Neuronal stem cell (in vitro differentiated cells): ENCODE measurements around the gene PARN.

Experiments
- DNase-seq: peaks from one replicate; pipeline ENCODE4 v3.0.0-alpha.2; 2013; ENCODE audit warnings: low spot score
- H2AFZ ChIP-seq: one replicate; pipeline ENCODE4 v1.6.1; 2013; ENCODE audit warnings: mild to moderate bottlenecking, low read length, inconsistent platforms
- H2AK5ac ChIP-seq: 2 replicates; pipeline ENCODE4 v1.6.1; 2013; ENCODE audit warnings: low read depth, mild to moderate bottlenecking, inconsistent platforms, low read length, moderate library complexity, mixed read lengths
- H2BK120ac ChIP-seq: 2 replicates; pipeline ENCODE4 v1.6.1; 2013; ENCODE audit warnings: low read depth, mild to moderate bottlenecking, inconsistent platforms, low read length, moderate library complexity, mixed read lengths
- H2BK12ac ChIP-seq: one replicate; pipeline ENCODE4 v1.6.1; 2013; ENCODE audit warnings: low read length, inconsistent platforms
- H2BK15ac ChIP-seq: 2 replicates; pipeline ENCODE4 v1.6.1; 2013; ENCODE audit warnings: mild to moderate bottlenecking, low read length, inconsistent platforms, mixed read lengths
- H2BK5ac ChIP-seq: one replicate; pipeline ENCODE4 v1.6.1; 2013; ENCODE audit warnings: inconsistent platforms, mild to moderate bottlenecking, low read length, moderate library complexity
- H3K14ac ChIP-seq: one replicate; pipeline ENCODE4 v1.6.1; 2013; ENCODE audit warnings: low read length, inconsistent platforms
- H3K18ac ChIP-seq: 2 replicates; pipeline ENCODE4 v1.6.1; 2013; ENCODE audit warnings: low read length, inconsistent platforms
- H3K23ac ChIP-seq: 2 replicates; pipeline ENCODE4 v1.6.1; 2013; ENCODE audit warnings: low read depth, mild to moderate bottlenecking, mixed read lengths, low read length, inconsistent platforms; ENCODE audit not compliant: poor library complexity
- H3K27ac ChIP-seq: replicated peaks from 3 replicates; pipeline ENCODE4 v1.5.1; 2013; ENCODE audit warnings: low read length, inconsistent platforms
- H3K27me3 ChIP-seq, 3 experiments: 2 replicates each; pipeline ENCODE4 v1.6.1; 2013; ENCODE audit warnings: low read length in 3 of 3, mild to moderate bottlenecking in 2 of 3, inconsistent platforms in 1 of 3, low read depth in 1 of 3, mixed read lengths in 1 of 3, moderate library complexity in 1 of 3; ENCODE audit not compliant: control insufficient read depth in 3 of 3, insufficient read depth in 3 of 3
- H3K36me3 ChIP-seq, 2 donors: replicated peaks in 1 of 2; 2 replicates each; pipeline ENCODE4 v1.6.1; 2013; ENCODE audit warnings: low read length in 2 of 2; ENCODE audit not compliant: control insufficient read depth in 2 of 2, insufficient read depth in 2 of 2
- H3K4ac ChIP-seq: 2 replicates; pipeline ENCODE4 v1.6.1; 2013; ENCODE audit warnings: inconsistent platforms, mild to moderate bottlenecking, low read length, moderate library complexity
- H3K4me1 ChIP-seq, 2 donors: 1 replicate in 1 of 2; 2 replicates in 1 of 2; pipeline ENCODE4 v1.6.1; 2013; ENCODE audit warnings: low read length in 2 of 2, low read depth in 1 of 2; ENCODE audit not compliant: control insufficient read depth in 2 of 2, insufficient read depth in 1 of 2
- H3K4me2 ChIP-seq: one replicate; pipeline ENCODE4 v1.6.1; 2013; ENCODE audit warnings: mild to moderate bottlenecking, low read length, inconsistent platforms; ENCODE audit not compliant: insufficient read depth, poor library complexity, severe bottlenecking
- H3K4me3 ChIP-seq, 2 donors: 2 replicates each; pipeline ENCODE4 v1.5.1; 2013; ENCODE audit warnings: low read length in 2 of 2, mild to moderate bottlenecking in 2 of 2, inconsistent platforms in 1 of 2, moderate library complexity in 1 of 2
- H3K79me1 ChIP-seq: one replicate; pipeline ENCODE4 v1.6.1; 2013; ENCODE audit warnings: low read depth, mild to moderate bottlenecking, inconsistent platforms, low read length, moderate library complexity
- H3K9ac ChIP-seq: one replicate; pipeline ENCODE4 v1.6.1; 2013; ENCODE audit warnings: mild to moderate bottlenecking, low read depth, low read length, inconsistent platforms; ENCODE audit not compliant: poor library complexity
- H3K9me3 ChIP-seq, 2 donors: replicated peaks in 1 of 2; 2 replicates each; pipeline versions ENCODE3 to v1.6.1; 2013; ENCODE audit warnings: low read length in 2 of 2, mild to moderate bottlenecking in 2 of 2, inconsistent platforms in 1 of 2, low read depth in 1 of 2, mixed read lengths in 1 of 2, moderate library complexity in 1 of 2; ENCODE audit not compliant: control insufficient read depth in 2 of 2, insufficient read depth in 1 of 2
- H4K8ac ChIP-seq: one replicate; pipeline ENCODE4 v1.6.1; 2013; ENCODE audit warnings: low read depth, mild to moderate bottlenecking, inconsistent platforms, low read length, moderate library complexity
- H4K91ac ChIP-seq: one replicate; pipeline ENCODE4 v1.6.1; 2013; ENCODE audit warnings: low read length, low read depth, mild to moderate bottlenecking, inconsistent platforms; ENCODE audit not compliant: poor library complexity
- WGBS, 2 donors: extraction: QIAGEN DNeasy Blood & Tissue Kit; methylation state at CpG; one replicate each; pipeline ENCODE4 v1.1.7; 2013; ENCODE audit warnings: missing lambda C conversion rate in 2 of 2, mixed read lengths in 1 of 2; ENCODE audit not compliant: insufficient read length in 2 of 2, insufficient replicate concordance in 1 of 2; ENCODE audit errors: extremely low coverage in 2 of 2; 5-methylcytosine and 5-hydroxymethylcytosine counted together

The PARN gene

GRCh38 chr16:14613991-14614390 lies 16.1 kb downstream of the PARN start:
- H2BK12ac ChIP-seq = no peak overlapping the region
- H2AFZ ChIP-seq = no peak overlapping the region
- no peak overlapping the region for H3K4me2 ChIP-seq
- H3K27ac ChIP-seq = no peak overlapping the region
- H3K79me1 ChIP-seq = no peaks in the 10 kb centered on the region
- no peak overlapping the region for H3K23ac ChIP-seq
- H2BK15ac ChIP-seq = no peak overlapping the region
- H3K14ac ChIP-seq = no peak overlapping the region
- no peak overlapping the region for H3K9ac ChIP-seq
- H3K9me3 ChIP-seq = no peaks in the 10 kb centered on the region
- H3K4me1 ChIP-seq = peaks cover 0 to 2% of the 10 kb centered on the region in 2 donors
- no peak for DNase-seq
- H3K4me3 ChIP-seq = no peak overlapping the region
- H4K91ac ChIP-seq = no peak overlapping the region
- no peak overlapping the region for H3K4ac ChIP-seq
- H2AK5ac ChIP-seq = no peak overlapping the region
- no peak overlapping the region for H3K18ac ChIP-seq
- H3K36me3 ChIP-seq = peaks cover 18 to 84% of the 10 kb centered on the region in 2 donors
- no peak overlapping the region for H4K8ac ChIP-seq
- H2BK5ac ChIP-seq = no peak overlapping the region
- H2BK120ac ChIP-seq = no peak overlapping the region
- no CpG with 5 or more reads among the region's 4 CpGs for WGBS, 2 donors
- no peaks in the 10 kb centered on the region for H3K27me3 ChIP-seq

- Histone ChIP-seq H2BK12ac (no peak overlapping the region), H3K79me1 (no peaks in the 10 kb centered on the region), H3K18ac (no peak overlapping the region), H3K36me3 (peaks cover 25 to 94% of the 10 kb centered on the region in 2 donors), H4K91ac (no peak overlapping the region), H2BK5ac (peak overlapping the region; percentile 39), H2AK5ac (no peak overlapping the region), H3K4me2 (no peak overlapping the region), H3K4me3 (no peak overlapping the region), H3K4me1 (peaks cover 0 to 2% of the 10 kb centered on the region in 2 donors), H4K8ac (no peak overlapping the region), H3K9ac (no peak overlapping the region), H3K9me3 (no peaks in the 10 kb centered on the region), H2BK15ac (no peak overlapping the region), H2BK120ac (no peak overlapping the region), H3K23ac (no peak overlapping the region), H3K4ac (no peak overlapping the region), H3K27me3 (no peaks in the 10 kb centered on the region), H3K14ac (no peak overlapping the region), H2AFZ (no peak overlapping the region), H3K27ac (no peak overlapping the region)
- whole genome bisulfite sequencing, 2 donors = no CpG with 5 or more reads among the region's 14 CpGs
- no peak for DNase-seq
Measured at GRCh38 chr16:14611660-14612059, 18.4 kb downstream of the PARN start.

GRCh38 chr16:14609716-14610115 lies 20.3 kb downstream of the PARN start:
- Histone ChIP-seq H4K8ac (no peak overlapping the region), H3K79me1 (no peaks in the 10 kb centered on the region), H3K9me3 (no peaks in the 10 kb centered on the region), H3K4me3 (no peak overlapping the region), H2AFZ (no peak overlapping the region), H2AK5ac (no peak overlapping the region), H3K4me2 (no peak overlapping the region), H3K23ac (no peak overlapping the region), H2BK12ac (no peak overlapping the region), H2BK5ac (no peak overlapping the region), H3K36me3 (peaks cover 26 to 94% of the 10 kb centered on the region in 2 donors), H3K14ac (no peak overlapping the region), H3K18ac (no peak overlapping the region), H3K9ac (no peak overlapping the region), H3K27ac (no peak overlapping the region), H4K91ac (no peak overlapping the region), H3K4me1 (peaks cover 0 to 2% of the 10 kb centered on the region in 2 donors), H2BK15ac (no peak overlapping the region), H3K4ac (no peak overlapping the region), H2BK120ac (no peak overlapping the region), H3K27me3 (no peaks in the 10 kb centered on the region)
- no peak for DNase-seq
- WGBS, 2 donors = no CpG with 5 or more reads among the region's 6 CpGs

GRCh38 chr16:14608604-14609003 lies 21.5 kb downstream of the PARN start:
- no peaks in the 10 kb centered on the region for H3K27me3 ChIP-seq
- H3K9me3 ChIP-seq = no peaks in the 10 kb centered on the region
- no peak overlapping the region for H2BK5ac ChIP-seq
- no peak overlapping the region for H2AFZ ChIP-seq
- no peak overlapping the region for H2AK5ac ChIP-seq
- no peak overlapping the region for H2BK120ac ChIP-seq
- no peak for DNase-seq
- no peak overlapping the region for H3K4me2 ChIP-seq
- H3K23ac ChIP-seq = no peak overlapping the region
- H3K14ac ChIP-seq = no peak overlapping the region
- no peak overlapping the region for H3K9ac ChIP-seq
- no peak overlapping the region for H4K8ac ChIP-seq
- no peak overlapping the region for H4K91ac ChIP-seq
- peaks cover 0 to 2% of the 10 kb centered on the region in 2 donors for H3K4me1 ChIP-seq
- no peaks in the 10 kb centered on the region for H3K79me1 ChIP-seq
- H3K4ac ChIP-seq = no peak overlapping the region
- H3K27ac ChIP-seq = no peak overlapping the region
- H2BK15ac ChIP-seq = no peak overlapping the region
- no peak overlapping the region for H2BK12ac ChIP-seq
- H3K4me3 ChIP-seq = no peak overlapping the region
- no CpG with 5 or more reads among the region's 6 CpGs for WGBS, 2 donors
- peaks cover 21 to 91% of the 10 kb centered on the region in 2 donors for H3K36me3 ChIP-seq
- no peak overlapping the region for H3K18ac ChIP-seq
